H54 (cell line): Measurements from ENCODE around the gene KCNC2.
A peak's percentile ranks its signal among the peaks of the same experiment; 100 is the strongest.

Experiments used
- DNase-seq: peaks from one replicate; pipeline ENCODE4 v3.0.0; 2011; ENCODE audit warnings: low spot score, mixed read lengths; ENCODE audit not compliant: insufficient read length
- FAIRE-seq: peaks from 3 replicates; lab custom pipeline; 2011; peaks lifted over from hg19 to GRCh38; lab: Jason Lieb, UNC
- POLR2A ChIP-seq: IDR thresholded peaks from 2 replicates; pipeline ENCODE4 v1.6.1; 2011; ENCODE audit warnings: low read depth, mild to moderate bottlenecking, low read length

The KCNC2 gene

DNA sequence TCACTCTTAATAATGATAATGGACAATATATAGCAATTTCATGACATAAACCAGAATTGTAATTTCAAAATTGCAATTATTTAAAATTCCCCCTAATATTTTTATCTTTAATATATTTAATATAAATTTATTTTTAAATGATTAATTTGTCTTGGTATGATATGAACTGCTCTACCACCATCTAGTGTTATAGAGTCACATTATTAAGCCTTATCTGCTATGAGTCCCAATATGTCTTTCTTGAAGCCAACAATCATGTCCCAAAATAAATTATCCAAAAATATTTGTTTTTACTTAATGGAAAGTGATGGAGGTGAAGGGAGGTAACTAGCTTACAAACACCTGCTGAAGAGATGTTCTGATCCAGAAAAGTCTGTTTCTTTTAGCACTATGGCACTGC lies 151.4 kb downstream of the KCNC2 start:
- DNase-seq (no peak), FAIRE-seq (no peak)
- no peak for TF ChIP-seq POLR2A

- FAIRE-seq = no peak
- no peak for TF ChIP-seq POLR2A
Measured at GRCh38 chr12:75048767-75049166, 160.9 kb downstream of the KCNC2 start.

DNA sequence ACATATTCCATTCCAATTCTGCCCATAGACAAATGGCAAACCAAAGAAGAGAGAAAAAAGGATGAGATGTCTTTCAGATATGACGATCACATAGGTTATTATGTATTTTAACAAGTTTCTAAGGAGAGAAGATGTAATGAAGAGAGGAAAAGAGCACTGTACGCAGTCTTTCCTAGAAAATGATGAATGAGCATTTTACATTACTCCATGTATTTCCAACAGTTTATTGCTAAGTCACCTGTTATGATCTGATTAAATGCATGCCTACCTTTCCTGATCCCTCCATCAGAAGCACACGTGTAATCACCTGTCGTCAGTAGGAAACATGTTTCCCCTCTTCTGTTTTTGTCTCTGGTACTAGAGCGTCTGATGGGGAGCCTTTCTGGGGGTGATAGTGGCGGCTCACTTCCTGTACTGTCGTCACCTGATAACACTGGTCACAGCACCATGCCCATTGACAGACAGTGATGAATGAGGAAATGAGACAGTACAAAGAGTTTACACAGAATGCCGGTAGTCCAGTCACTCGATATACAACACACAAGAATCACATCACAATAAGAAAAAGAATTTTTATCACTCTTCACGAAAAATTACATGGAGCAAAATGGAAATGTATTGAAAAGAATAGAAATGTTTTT lies 161.6 kb downstream of the KCNC2 start:
- no peak for TF ChIP-seq POLR2A
- DNase-seq = no peak
- FAIRE-seq = no peak

More at GRCh38 chr12:75048767-75049166, 160.9 kb downstream of the KCNC2 start:
- DNase-seq = no peak

DNA sequence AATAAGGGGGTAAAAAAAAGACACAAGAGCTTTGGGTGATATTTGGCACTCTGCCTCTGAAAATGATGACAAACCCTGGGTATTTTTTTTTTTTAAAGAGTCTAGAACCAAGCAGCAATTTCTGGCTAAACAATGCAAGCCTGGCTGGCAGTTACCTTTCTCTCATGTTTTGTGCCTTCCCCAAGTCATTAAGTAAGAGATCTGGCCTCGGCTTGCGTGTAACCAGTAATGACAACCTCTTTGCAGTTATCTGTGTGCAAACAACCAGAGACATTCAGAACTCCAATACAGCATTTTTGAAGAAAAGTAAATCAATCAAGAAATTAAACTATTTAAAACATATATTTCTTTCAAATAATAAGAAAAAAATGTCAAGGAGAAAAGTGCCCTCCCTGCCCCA lies 167.5 kb downstream of the KCNC2 start:
- no peak for FAIRE-seq

DNA sequence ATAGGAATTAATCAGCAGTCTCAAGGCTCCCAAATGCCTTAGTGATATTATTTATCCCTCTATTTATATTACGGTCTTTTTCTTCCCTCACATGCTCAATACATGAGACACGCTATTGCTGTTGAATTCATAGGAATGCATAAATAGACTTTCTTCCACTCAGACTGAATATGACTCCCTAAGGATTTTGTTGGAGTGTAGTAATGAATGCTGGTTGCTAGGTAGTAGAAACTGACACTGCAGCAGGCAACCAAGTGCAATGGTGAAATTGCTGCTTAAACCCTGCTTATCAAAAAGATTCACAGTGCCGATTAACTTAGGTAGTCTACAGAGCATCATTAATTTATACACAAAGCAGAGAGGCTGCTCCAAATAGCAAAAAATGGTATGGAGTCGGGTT lies 168.2 kb downstream of the KCNC2 start:
- TF ChIP-seq POLR2A = no peak
- DNase-seq (no peak), FAIRE-seq (no peak)

More for the DNA sequence above, 167.5 kb downstream of the KCNC2 start:
- no peak for TF ChIP-seq POLR2A
- no peak for DNase-seq

DNA sequence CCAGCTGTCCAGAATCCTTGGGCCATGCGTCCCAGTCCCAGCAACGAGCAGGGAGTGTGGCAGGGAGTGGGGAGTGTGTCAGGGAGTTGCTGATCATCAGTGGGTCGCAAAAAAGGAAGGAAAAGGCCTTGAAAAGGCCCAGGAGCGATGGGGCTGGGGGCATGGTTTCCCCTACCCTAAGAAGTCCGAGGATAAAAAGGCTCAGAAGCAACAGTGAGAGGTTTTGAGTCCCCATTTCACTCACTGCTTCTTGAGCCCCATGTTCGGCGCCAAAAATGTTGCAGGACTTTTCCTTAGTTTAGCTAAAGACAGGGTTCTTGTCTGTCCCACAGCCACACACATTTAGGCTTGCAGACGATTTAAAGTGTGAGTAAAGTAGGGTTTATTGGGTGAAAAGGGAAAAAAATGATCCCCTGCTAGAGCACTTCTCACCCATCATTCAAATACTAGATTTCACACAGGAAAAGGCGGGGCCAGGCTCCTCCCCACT lies 189.5 kb downstream of the KCNC2 start:
- DNase-seq (no peak), FAIRE-seq (no peak)
- TF ChIP-seq POLR2A = no peak

DNA sequence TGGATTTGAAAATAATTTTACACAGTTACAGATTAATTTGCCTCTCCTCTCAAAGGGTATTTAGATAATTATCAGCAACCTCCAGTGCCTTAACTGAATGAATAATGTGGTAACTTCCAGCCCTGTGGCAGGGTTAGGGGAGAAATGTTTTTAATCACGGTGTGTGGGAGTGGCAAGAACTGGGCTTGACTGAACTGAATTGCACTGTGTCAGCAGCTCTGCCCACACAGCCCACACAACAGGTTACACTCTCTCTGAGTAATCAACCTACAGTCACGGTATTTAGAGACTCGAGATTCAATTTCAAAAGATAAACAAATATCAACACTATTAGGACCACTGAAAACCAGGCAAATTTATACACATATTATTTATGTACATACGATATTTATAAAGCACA lies 198.5 kb downstream of the KCNC2 start:
- FAIRE-seq (peak; percentile 67), DNase-seq (no peak)
- no peak for TF ChIP-seq POLR2A

GRCh38 chr12:75007133-75007532 lies 202.5 kb downstream of the KCNC2 start:
- DNase-seq (no peak), FAIRE-seq (no peak)
- no peak for TF ChIP-seq POLR2A

GRCh38 chr12:75000120-75000519 lies 209.5 kb downstream of the KCNC2 start:
- TF ChIP-seq POLR2A = no peak
- no peak for DNase-seq
- no peak for FAIRE-seq

- no peak for DNase-seq
- TF ChIP-seq POLR2A = no peak
- no peak for FAIRE-seq
Measured at GRCh38 chr12:74999474-74999873, 210.2 kb downstream of the KCNC2 start.
